SK-N-SH (cell line): Measurements from ENCODE around the gene CDC14B. TPM values are rescaled to one million over a fixed set of nuclear protein-coding genes. Genes with fewer than 3 reads are reported as not detected.

ENCODE experiments used
- CTCF ChIA-PET: fragments of 300-600, 350-600 bp; formaldehyde crosslinking; extraction: SDS; loops from one replicate; lab custom pipeline; 2021; lab: Yijun Ruan, JAX
- POLR2A ChIA-PET: fragments of 350-600 bp; sonication (Branson Sonifier 250); formaldehyde crosslinking; extraction: SDS; loops from one replicate; lab custom pipeline; 2020; ENCODE audit warnings: antibody characterized with exemption, inconsistent platforms; lab: Yijun Ruan, JAX
- DNase-seq: peaks from one replicate; pipeline ENCODE4 v3.0.0; 2012
- H2AFZ ChIP-seq: fragments of 200-600 bp; sonication (generic); 2 replicates; pipeline ENCODE4 v1.8.1; 2016; ENCODE audit warnings: antibody characterized with exemption, mild to moderate bottlenecking, low read depth
- H3F3A ChIP-seq: fragments of 200-600 bp; sonication (generic); replicated peaks from 2 replicates; pipeline ENCODE3; 2016; ENCODE audit warnings: antibody characterized with exemption, mild to moderate bottlenecking; ENCODE audit not compliant: insufficient read depth
- H3K27ac ChIP-seq, 2 experiments: fragments of 200-500 bp in 1 of 2; fragments of 200-600 bp in 1 of 2; sonication (Bioruptor generic) in 1 of 2; sonication (generic), shearing (Covaris generic) in 1 of 2; 2 replicates each; pipeline versions ENCODE4 v1.5.1 to v1.6.1; 2014 to 2016; ENCODE audit warnings: low read depth in 2 of 2, inconsistent platforms in 1 of 2, low read length in 1 of 2, mild to moderate bottlenecking in 1 of 2, mixed read lengths in 1 of 2
- H3K27me3 ChIP-seq: fragments of 200-600 bp; sonication (generic), shearing (Covaris generic); 2 replicates; pipeline ENCODE4 v1.6.1; 2016; ENCODE audit warnings: mixed run types; ENCODE audit not compliant: insufficient read depth
- H3K36me3 ChIP-seq, 2 experiments: fragments of 200-500 bp in 1 of 2; fragments of 200-600 bp in 1 of 2; sonication (Bioruptor generic) in 1 of 2; sonication (generic) in 1 of 2; replicated peaks in 1 of 2; 2 replicates each; pipeline versions ENCODE3 to v1.5.1; 2014 to 2016; ENCODE audit warnings: low read length in 1 of 2, mild to moderate bottlenecking in 1 of 2; ENCODE audit not compliant: insufficient read depth in 2 of 2, control insufficient read depth in 1 of 2
- H3K4me1 ChIP-seq, 2 experiments: fragments of 200-500 bp in 1 of 2; fragments of 200-600 bp in 1 of 2; sonication (Bioruptor generic) in 1 of 2; sonication (generic), shearing (Covaris generic) in 1 of 2; 2 replicates each; pipeline versions ENCODE4 v1.5.1 to v1.6.1; 2014 to 2016; ENCODE audit warnings: low read depth in 1 of 2, low read length in 1 of 2, mixed run types in 1 of 2; ENCODE audit not compliant: insufficient read depth in 2 of 2, control insufficient read depth in 1 of 2
- H3K4me2 ChIP-seq: fragments of 200-600 bp; sonication (generic), shearing (Covaris generic); 2 replicates; pipeline ENCODE4 v1.6.1; 2017; ENCODE audit warnings: mixed run types
- H3K4me3 ChIP-seq, 2 experiments: fragments of 200-500 bp in 1 of 2; fragments of 200-600 bp in 1 of 2; sonication (Bioruptor generic) in 1 of 2; sonication (generic), shearing (Covaris generic) in 1 of 2; 2 replicates each; pipeline versions ENCODE4 v1.5.1 to v1.8.1; 2014 to 2016; ENCODE audit warnings: low read depth in 2 of 2, inconsistent platforms in 1 of 2, low read length in 1 of 2, mild to moderate bottlenecking in 1 of 2, mixed read lengths in 1 of 2, moderate library complexity in 1 of 2
- H3K79me2 ChIP-seq: fragments of 200-600 bp; sonication (generic); 2 replicates; pipeline ENCODE4 v1.8.1; 2017; ENCODE audit warnings: mild to moderate bottlenecking; ENCODE audit not compliant: insufficient read depth
- H3K9ac ChIP-seq: fragments of 200-600 bp; sonication (generic); 2 replicates; pipeline ENCODE4 v1.6.1; 2017; ENCODE audit warnings: mixed run types
- H3K9me2 ChIP-seq: fragments of 200-600 bp; sonication (generic); 2 replicates; pipeline ENCODE4 v1.6.1; 2017; ENCODE audit warnings: mixed run types
- H3K9me3 ChIP-seq: fragments of 200-600 bp; sonication (generic); 2 replicates; pipeline ENCODE4 v1.6.1; 2017; ENCODE audit warnings: mixed run types, mild to moderate bottlenecking, moderate library complexity
- H4K20me1 ChIP-seq: fragments of 200-600 bp; sonication (generic); 2 replicates; pipeline ENCODE4 v1.6.1; 2017; ENCODE audit warnings: mild to moderate bottlenecking, mixed run types; ENCODE audit not compliant: insufficient read depth
- ELF1 ChIP-seq: IDR thresholded peaks from 2 replicates; pipeline ENCODE4 v1.4.0; 2012
- EZH2phosphoT487 ChIP-seq: fragments of 200-600 bp; sonication (generic); IDR thresholded peaks from 2 replicates; pipeline ENCODE4 v1.6.1; 2017; ENCODE audit warnings: low read depth, mixed run types, mild to moderate bottlenecking, antibody characterized with exemption, moderate library complexity, borderline replicate concordance
- FOXJ3 ChIP-seq: sonication (generic); formaldehyde crosslinking; IDR thresholded peaks from 2 replicates; pipeline ENCODE4 v1.5.1; 2020; ENCODE audit warnings: mild to moderate bottlenecking, missing genetic modification reagents
- FOXM1 ChIP-seq: IDR thresholded peaks from 2 replicates; pipeline ENCODE4 v1.4.0; 2012; ENCODE audit warnings: low read depth, mild to moderate bottlenecking
- GATA2 ChIP-seq: sonication (generic); formaldehyde crosslinking; IDR thresholded peaks from 2 replicates; pipeline ENCODE4 v1.5.0; 2020; ENCODE audit warnings: mild to moderate bottlenecking, missing genetic modification reagents
- MXI1 ChIP-seq: IDR thresholded peaks from 2 replicates; pipeline ENCODE4 v1.6.1; 2012; ENCODE audit warnings: mild to moderate bottlenecking, low read depth, low read length, improper control_type of control experiment
- NFIC ChIP-seq: IDR thresholded peaks from 2 replicates; pipeline ENCODE4 v1.4.0; 2012; ENCODE audit warnings: borderline replicate concordance
- POLR2AphosphoS5 ChIP-seq: IDR thresholded peaks from 2 replicates; pipeline ENCODE4 v1.6.1; 2012; ENCODE audit warnings: low read depth, low read length
- RAD21 ChIP-seq: IDR thresholded peaks from 2 replicates; pipeline ENCODE4 v1.6.1; 2012; ENCODE audit warnings: mild to moderate bottlenecking, low read length
- RCOR1 ChIP-seq: fragments of 150-350 bp; IDR thresholded peaks from 2 replicates; pipeline ENCODE4 v1.6.1; 2017; ENCODE audit warnings: antibody characterized with exemption, low read length
- SIN3A ChIP-seq: IDR thresholded peaks from 2 replicates; pipeline ENCODE4 v1.6.1; 2012; ENCODE audit warnings: low read depth, mild to moderate bottlenecking, low read length, moderate library complexity, borderline replicate concordance
- TCF12 ChIP-seq: IDR thresholded peaks from 2 replicates; pipeline ENCODE4 v1.4.0; 2012
- YY1 ChIP-seq: IDR thresholded peaks from 2 replicates; pipeline ENCODE4 v1.4.0; 2012; ENCODE audit warnings: low read depth, mild to moderate bottlenecking
- WGBS: methylation state at CpG from one replicate; pipeline ENCODE4 v1.1.6; 2017; ENCODE audit warnings: low lambda C conversion rate; 5-methylcytosine and 5-hydroxymethylcytosine counted together
- polyA plus RNA-seq, 3 experiments: library from polyadenylated mRNA; depleted of rRNA; stranded (reverse); fragments of >200 nt; gene quantifications; 2 replicates each; pipeline ENCODE4 v1.2.3, GENCODE V29; 2012
- TF ChIP-seq, protein P1 (sequence below): IDR thresholded peaks from 2 replicates; pipeline ENCODE4 v1.4.0; 2012; ENCODE audit warnings: low read depth, borderline replicate concordance
- TF ChIP-seq, protein P2 (sequence below): IDR thresholded peaks from 2 replicates; pipeline ENCODE4 v1.4.0; 2012; ENCODE audit warnings: low read depth
- TF ChIP-seq, protein P3 (sequence below): IDR thresholded peaks from 2 replicates; pipeline ENCODE4 v1.6.1; 2012; ENCODE audit warnings: mild to moderate bottlenecking, low read depth, low read length, moderate library complexity

CDC14B gene
- polyA plus RNA-seq, 1 of the 3 experiments (the other 2 are of a cell fraction), result 10.1 TPM

DNA sequence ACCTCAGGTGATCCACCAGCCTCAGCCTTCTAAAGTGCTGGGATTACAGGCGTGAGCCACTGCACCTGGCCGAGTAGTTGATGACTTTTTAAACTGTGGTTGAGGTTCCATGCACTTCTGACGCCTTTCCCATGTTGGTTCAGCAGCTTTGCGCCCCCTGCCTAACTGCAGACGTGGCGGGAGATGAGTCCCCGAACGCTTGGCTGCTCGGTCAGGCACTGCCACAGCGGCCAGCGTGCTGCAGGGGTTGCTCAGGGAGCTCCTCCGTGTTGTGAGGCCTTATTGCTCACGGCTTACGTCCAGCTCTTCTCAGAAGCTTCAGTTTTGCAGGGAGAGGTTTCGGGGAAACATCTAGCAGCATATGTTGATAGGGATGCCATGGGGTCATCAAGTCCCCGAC, 134.4 kb downstream of the CDC14B start (continued):
- TF ChIP-seq, protein P1, sequence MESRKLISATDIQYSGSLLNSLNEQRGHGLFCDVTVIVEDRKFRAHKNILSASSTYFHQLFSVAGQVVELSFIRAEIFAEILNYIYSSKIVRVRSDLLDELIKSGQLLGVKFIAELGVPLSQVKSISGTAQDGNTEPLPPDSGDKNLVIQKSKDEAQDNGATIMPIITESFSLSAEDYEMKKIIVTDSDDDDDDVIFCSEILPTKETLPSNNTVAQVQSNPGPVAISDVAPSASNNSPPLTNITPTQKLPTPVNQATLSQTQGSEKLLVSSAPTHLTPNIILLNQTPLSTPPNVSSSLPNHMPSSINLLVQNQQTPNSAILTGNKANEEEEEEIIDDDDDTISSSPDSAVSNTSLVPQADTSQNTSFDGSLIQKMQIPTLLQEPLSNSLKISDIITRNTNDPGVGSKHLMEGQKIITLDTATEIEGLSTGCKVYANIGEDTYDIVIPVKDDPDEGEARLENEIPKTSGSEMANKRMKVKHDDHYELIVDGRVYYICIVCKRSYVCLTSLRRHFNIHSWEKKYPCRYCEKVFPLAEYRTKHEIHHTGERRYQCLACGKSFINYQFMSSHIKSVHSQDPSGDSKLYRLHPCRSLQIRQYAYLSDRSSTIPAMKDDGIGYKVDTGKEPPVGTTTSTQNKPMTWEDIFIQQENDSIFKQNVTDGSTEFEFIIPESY, result no peak
- TF ChIP-seq GATA2 (CRISPR knock-in tag), result no peak
- TF ChIP-seq RAD21, result no peak
- no peak for TF ChIP-seq YY1
- TF ChIP-seq FOXJ3 (CRISPR knock-in tag), result no peak
- TF ChIP-seq, protein P2, sequence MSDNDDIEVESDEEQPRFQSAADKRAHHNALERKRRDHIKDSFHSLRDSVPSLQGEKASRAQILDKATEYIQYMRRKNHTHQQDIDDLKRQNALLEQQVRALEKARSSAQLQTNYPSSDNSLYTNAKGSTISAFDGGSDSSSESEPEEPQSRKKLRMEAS, result no peak

DNA sequence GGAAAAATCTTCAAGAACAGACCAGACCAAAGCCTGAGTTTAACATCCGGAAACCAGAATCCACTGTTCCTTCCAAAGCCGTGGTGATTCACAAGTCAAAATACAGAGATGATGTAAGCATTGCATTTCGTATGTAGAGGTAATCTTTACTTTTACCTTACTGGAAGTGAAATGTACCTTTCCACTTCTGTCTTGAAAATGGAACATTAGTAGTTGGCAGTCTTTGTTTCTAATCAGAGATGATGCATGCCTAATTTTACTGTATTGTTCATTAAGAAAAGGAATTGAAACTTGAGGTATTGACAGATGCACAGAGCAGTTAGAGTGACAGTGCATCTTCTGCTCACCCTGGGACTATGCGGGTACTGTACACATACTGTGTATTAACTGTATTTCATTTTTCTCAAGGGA, 135.1 kb downstream of the CDC14B start:
- ChIA-PET CTCF (no interaction called here), POLR2A (no interaction called here)
- TF ChIP-seq, protein P3, sequence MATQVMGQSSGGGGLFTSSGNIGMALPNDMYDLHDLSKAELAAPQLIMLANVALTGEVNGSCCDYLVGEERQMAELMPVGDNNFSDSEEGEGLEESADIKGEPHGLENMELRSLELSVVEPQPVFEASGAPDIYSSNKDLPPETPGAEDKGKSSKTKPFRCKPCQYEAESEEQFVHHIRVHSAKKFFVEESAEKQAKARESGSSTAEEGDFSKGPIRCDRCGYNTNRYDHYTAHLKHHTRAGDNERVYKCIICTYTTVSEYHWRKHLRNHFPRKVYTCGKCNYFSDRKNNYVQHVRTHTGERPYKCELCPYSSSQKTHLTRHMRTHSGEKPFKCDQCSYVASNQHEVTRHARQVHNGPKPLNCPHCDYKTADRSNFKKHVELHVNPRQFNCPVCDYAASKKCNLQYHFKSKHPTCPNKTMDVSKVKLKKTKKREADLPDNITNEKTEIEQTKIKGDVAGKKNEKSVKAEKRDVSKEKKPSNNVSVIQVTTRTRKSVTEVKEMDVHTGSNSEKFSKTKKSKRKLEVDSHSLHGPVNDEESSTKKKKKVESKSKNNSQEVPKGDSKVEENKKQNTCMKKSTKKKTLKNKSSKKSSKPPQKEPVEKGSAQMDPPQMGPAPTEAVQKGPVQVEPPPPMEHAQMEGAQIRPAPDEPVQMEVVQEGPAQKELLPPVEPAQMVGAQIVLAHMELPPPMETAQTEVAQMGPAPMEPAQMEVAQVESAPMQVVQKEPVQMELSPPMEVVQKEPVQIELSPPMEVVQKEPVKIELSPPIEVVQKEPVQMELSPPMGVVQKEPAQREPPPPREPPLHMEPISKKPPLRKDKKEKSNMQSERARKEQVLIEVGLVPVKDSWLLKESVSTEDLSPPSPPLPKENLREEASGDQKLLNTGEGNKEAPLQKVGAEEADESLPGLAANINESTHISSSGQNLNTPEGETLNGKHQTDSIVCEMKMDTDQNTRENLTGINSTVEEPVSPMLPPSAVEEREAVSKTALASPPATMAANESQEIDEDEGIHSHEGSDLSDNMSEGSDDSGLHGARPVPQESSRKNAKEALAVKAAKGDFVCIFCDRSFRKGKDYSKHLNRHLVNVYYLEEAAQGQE, result no peak
- no peak for TF ChIP-seq MXI1
- no peak for TF ChIP-seq TCF12
- TF ChIP-seq ELF1, result no peak
- TF ChIP-seq NFIC, result no peak
- TF ChIP-seq FOXM1, result no peak
- no peak for TF ChIP-seq EZH2phosphoT487
- no peak for TF ChIP-seq RCOR1
- no peak for TF ChIP-seq SIN3A
- TF ChIP-seq FOXJ3 (CRISPR knock-in tag), result no peak
- TF ChIP-seq POLR2AphosphoS5, result no peak
- Histone ChIP-seq H3K4me2 (no peak overlapping the region), H3K4me1 (peaks cover 13 to 27% of the 10 kb centered on the region in 2 experiments), H3F3A (peaks cover 17% of the 10 kb centered on the region), H3K4me3 (no peak overlapping the region), H3K9ac (no peak overlapping the region), H3K36me3 (peaks cover 22 to 51% of the 10 kb centered on the region in 2 experiments), H2AFZ (no peak overlapping the region), H3K27me3 (no peaks in the 10 kb centered on the region), H3K79me2 (peaks cover 3% of the 10 kb centered on the region; the same call in 1 of the 2 replicates), H3K27ac (no peak overlapping the region; a peak in 2 of 4 replicates), H3K9me3 (no peaks in the 10 kb centered on the region), H3K9me2 (no peaks in the 10 kb centered on the region), H4K20me1 (no peaks in the 10 kb centered on the region)
- no peak for DNase-seq
- WGBS, result 89% methylated on average over 4 of the region's 4 CpGs
